ENCODE results near the gene FTO.

DNA sequence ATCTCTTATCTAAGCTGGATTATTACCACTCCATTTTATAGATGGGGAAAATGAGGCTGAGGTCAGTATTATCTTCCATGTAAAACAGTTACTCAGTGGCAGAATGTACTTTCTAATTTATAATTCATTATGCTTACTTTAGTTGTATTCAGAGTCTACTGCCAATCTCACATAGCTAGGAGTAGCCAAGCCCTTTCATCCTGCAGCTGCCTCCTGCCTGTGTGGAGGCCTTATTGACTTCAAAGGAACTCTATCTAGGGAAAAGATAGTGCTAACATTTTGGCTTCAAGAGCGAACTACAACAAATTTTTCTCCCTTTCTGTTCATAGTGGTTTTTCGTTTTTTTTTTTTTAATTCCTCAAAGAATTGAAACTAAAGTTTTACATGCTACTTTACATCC is 13.2 kb upstream of the FTO start:
- TF ChIP-seq, protein P1, sequence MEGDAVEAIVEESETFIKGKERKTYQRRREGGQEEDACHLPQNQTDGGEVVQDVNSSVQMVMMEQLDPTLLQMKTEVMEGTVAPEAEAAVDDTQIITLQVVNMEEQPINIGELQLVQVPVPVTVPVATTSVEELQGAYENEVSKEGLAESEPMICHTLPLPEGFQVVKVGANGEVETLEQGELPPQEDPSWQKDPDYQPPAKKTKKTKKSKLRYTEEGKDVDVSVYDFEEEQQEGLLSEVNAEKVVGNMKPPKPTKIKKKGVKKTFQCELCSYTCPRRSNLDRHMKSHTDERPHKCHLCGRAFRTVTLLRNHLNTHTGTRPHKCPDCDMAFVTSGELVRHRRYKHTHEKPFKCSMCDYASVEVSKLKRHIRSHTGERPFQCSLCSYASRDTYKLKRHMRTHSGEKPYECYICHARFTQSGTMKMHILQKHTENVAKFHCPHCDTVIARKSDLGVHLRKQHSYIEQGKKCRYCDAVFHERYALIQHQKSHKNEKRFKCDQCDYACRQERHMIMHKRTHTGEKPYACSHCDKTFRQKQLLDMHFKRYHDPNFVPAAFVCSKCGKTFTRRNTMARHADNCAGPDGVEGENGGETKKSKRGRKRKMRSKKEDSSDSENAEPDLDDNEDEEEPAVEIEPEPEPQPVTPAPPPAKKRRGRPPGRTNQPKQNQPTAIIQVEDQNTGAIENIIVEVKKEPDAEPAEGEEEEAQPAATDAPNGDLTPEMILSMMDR (IDR thresholded peaks at IDR 0.05): no peak
- TF ChIP-seq POLR2A (IDR thresholded peaks at IDR 0.05; ENCODE audit: low read length) (no peak), FOXS1 (CRISPR knock-in tag; IDR thresholded peaks at IDR 0.05) (no peak), ZFP36 (IDR thresholded peaks at IDR 0.05; ENCODE audit: borderline replicate concordance, partially characterized antibody) (no peak), RFX5 (IDR thresholded peaks at IDR 0.05) (no peak), ESRRA (IDR thresholded peaks at IDR 0.05; ENCODE audit: borderline replicate concordance, low read length) (no peak), ZC3H11A (IDR thresholded peaks at IDR 0.05) (no peak), SMC3 (IDR thresholded peaks at IDR 0.05) (no peak), HOXB5 (CRISPR knock-in tag; IDR thresholded peaks at IDR 0.05) (no peak), EP300 (IDR thresholded peaks at IDR 0.05) (no peak)
- TF ChIP-seq, protein P2, sequence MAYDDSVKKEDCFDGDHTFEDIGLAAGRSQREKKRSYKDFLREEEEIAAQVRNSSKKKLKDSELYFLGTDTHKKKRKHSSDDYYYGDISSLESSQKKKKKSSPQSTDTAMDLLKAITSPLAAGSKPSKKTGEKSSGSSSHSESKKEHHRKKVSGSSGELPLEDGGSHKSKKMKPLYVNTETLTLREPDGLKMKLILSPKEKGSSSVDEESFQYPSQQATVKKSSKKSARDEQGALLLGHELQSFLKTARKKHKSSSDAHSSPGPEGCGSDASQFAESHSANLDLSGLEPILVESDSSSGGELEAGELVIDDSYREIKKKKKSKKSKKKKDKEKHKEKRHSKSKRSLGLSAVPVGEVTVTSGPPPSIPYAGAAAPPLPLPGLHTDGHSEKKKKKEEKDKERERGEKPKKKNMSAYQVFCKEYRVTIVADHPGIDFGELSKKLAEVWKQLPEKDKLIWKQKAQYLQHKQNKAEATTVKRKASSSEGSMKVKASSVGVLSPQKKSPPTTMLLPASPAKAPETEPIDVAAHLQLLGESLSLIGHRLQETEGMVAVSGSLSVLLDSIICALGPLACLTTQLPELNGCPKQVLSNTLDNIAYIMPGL (CRISPR knock-in tag; IDR thresholded peaks at IDR 0.05; ENCODE audit: borderline replicate concordance): no peak
- TF ChIP-seq, protein P3, sequence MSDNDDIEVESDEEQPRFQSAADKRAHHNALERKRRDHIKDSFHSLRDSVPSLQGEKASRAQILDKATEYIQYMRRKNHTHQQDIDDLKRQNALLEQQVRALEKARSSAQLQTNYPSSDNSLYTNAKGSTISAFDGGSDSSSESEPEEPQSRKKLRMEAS (IDR thresholded peaks at IDR 0.05): no peak
- TF ChIP-seq, protein P4, sequence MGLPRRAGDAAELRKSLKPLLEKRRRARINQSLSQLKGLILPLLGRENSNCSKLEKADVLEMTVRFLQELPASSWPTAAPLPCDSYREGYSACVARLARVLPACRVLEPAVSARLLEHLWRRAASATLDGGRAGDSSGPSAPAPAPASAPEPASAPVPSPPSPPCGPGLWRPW (IDR thresholded peaks at IDR 0.05): no peak

Data from A549 (cell line).